SK-N-SH (cell line): ENCODE data around the gene ATXN7L3. TPM values are rescaled to one million over a fixed set of nuclear protein-coding genes. Genes with fewer than 3 reads are reported as not detected.
A peak's percentile ranks its signal among the peaks of the same experiment; 100 is the strongest.

Experiments used
- CTCF ChIA-PET: fragments of 300-600, 350-600 bp; formaldehyde crosslinking; extraction: SDS; loops from one replicate; lab custom pipeline; 2021; lab: Yijun Ruan, JAX
- POLR2A ChIA-PET: fragments of 350-600 bp; sonication (Branson Sonifier 250); formaldehyde crosslinking; extraction: SDS; loops from one replicate; lab custom pipeline; 2020; ENCODE audit warnings: antibody characterized with exemption, inconsistent platforms; lab: Yijun Ruan, JAX
- DNase-seq: peaks from one replicate; pipeline ENCODE4 v3.0.0; 2012
- H2AFZ ChIP-seq: fragments of 200-600 bp; sonication (generic); 2 replicates; pipeline ENCODE4 v1.8.1; 2016; ENCODE audit warnings: antibody characterized with exemption, mild to moderate bottlenecking, low read depth
- H3F3A ChIP-seq: fragments of 200-600 bp; sonication (generic); replicated peaks from 2 replicates; pipeline ENCODE3; 2016; ENCODE audit warnings: antibody characterized with exemption, mild to moderate bottlenecking; ENCODE audit not compliant: insufficient read depth
- H3K27ac ChIP-seq, 2 experiments: fragments of 200-500 bp in 1 of 2; fragments of 200-600 bp in 1 of 2; sonication (Bioruptor generic) in 1 of 2; sonication (generic), shearing (Covaris generic) in 1 of 2; 2 replicates each; pipeline versions ENCODE4 v1.5.1 to v1.6.1; 2014 to 2016; ENCODE audit warnings: low read depth in 2 of 2, inconsistent platforms in 1 of 2, low read length in 1 of 2, mild to moderate bottlenecking in 1 of 2, mixed read lengths in 1 of 2
- H3K27me3 ChIP-seq: fragments of 200-600 bp; sonication (generic), shearing (Covaris generic); 2 replicates; pipeline ENCODE4 v1.6.1; 2016; ENCODE audit warnings: mixed run types; ENCODE audit not compliant: insufficient read depth
- H3K36me3 ChIP-seq, 2 experiments: fragments of 200-500 bp in 1 of 2; fragments of 200-600 bp in 1 of 2; sonication (Bioruptor generic) in 1 of 2; sonication (generic) in 1 of 2; replicated peaks in 1 of 2; 2 replicates each; pipeline versions ENCODE3 to v1.5.1; 2014 to 2016; ENCODE audit warnings: low read length in 1 of 2, mild to moderate bottlenecking in 1 of 2; ENCODE audit not compliant: insufficient read depth in 2 of 2, control insufficient read depth in 1 of 2
- H3K4me1 ChIP-seq, 2 experiments: fragments of 200-500 bp in 1 of 2; fragments of 200-600 bp in 1 of 2; sonication (Bioruptor generic) in 1 of 2; sonication (generic), shearing (Covaris generic) in 1 of 2; 2 replicates each; pipeline versions ENCODE4 v1.5.1 to v1.6.1; 2014 to 2016; ENCODE audit warnings: low read depth in 1 of 2, low read length in 1 of 2, mixed run types in 1 of 2; ENCODE audit not compliant: insufficient read depth in 2 of 2, control insufficient read depth in 1 of 2
- H3K4me2 ChIP-seq: fragments of 200-600 bp; sonication (generic), shearing (Covaris generic); 2 replicates; pipeline ENCODE4 v1.6.1; 2017; ENCODE audit warnings: mixed run types
- H3K4me3 ChIP-seq, 2 experiments: fragments of 200-500 bp in 1 of 2; fragments of 200-600 bp in 1 of 2; sonication (Bioruptor generic) in 1 of 2; sonication (generic), shearing (Covaris generic) in 1 of 2; 2 replicates each; pipeline versions ENCODE4 v1.5.1 to v1.8.1; 2014 to 2016; ENCODE audit warnings: low read depth in 2 of 2, inconsistent platforms in 1 of 2, low read length in 1 of 2, mild to moderate bottlenecking in 1 of 2, mixed read lengths in 1 of 2, moderate library complexity in 1 of 2
- H3K79me2 ChIP-seq: fragments of 200-600 bp; sonication (generic); 2 replicates; pipeline ENCODE4 v1.8.1; 2017; ENCODE audit warnings: mild to moderate bottlenecking; ENCODE audit not compliant: insufficient read depth
- H3K9ac ChIP-seq: fragments of 200-600 bp; sonication (generic); 2 replicates; pipeline ENCODE4 v1.6.1; 2017; ENCODE audit warnings: mixed run types
- H3K9me2 ChIP-seq: fragments of 200-600 bp; sonication (generic); 2 replicates; pipeline ENCODE4 v1.6.1; 2017; ENCODE audit warnings: mixed run types
- H3K9me3 ChIP-seq: fragments of 200-600 bp; sonication (generic); 2 replicates; pipeline ENCODE4 v1.6.1; 2017; ENCODE audit warnings: mixed run types, mild to moderate bottlenecking, moderate library complexity
- H4K20me1 ChIP-seq: fragments of 200-600 bp; sonication (generic); 2 replicates; pipeline ENCODE4 v1.6.1; 2017; ENCODE audit warnings: mild to moderate bottlenecking, mixed run types; ENCODE audit not compliant: insufficient read depth
- CHD2 ChIP-seq: fragments of 150-350 bp; IDR thresholded peaks from 2 replicates; pipeline ENCODE4 v1.6.1; 2018; ENCODE audit warnings: low read length; ENCODE audit not compliant: partially characterized antibody
- CTCF ChIP-seq: fragments of 200-600 bp; sonication (generic); IDR thresholded peaks from 2 replicates; pipeline ENCODE4 v1.6.1; 2017; ENCODE audit warnings: antibody characterized with exemption, mild to moderate bottlenecking, moderate library complexity
- EZH2phosphoT487 ChIP-seq: fragments of 200-600 bp; sonication (generic); IDR thresholded peaks from 2 replicates; pipeline ENCODE4 v1.6.1; 2017; ENCODE audit warnings: low read depth, mixed run types, mild to moderate bottlenecking, antibody characterized with exemption, moderate library complexity, borderline replicate concordance
- GATA2 ChIP-seq: sonication (generic); formaldehyde crosslinking; IDR thresholded peaks from 2 replicates; pipeline ENCODE4 v1.5.0; 2020; ENCODE audit warnings: mild to moderate bottlenecking, missing genetic modification reagents
- JUND ChIP-seq: IDR thresholded peaks from 2 replicates; pipeline ENCODE4 v1.4.0; 2012
- MEF2A ChIP-seq: IDR thresholded peaks from 2 replicates; pipeline ENCODE4 v1.4.0; 2012; ENCODE audit warnings: low read depth, borderline replicate concordance
- POLR2AphosphoS5 ChIP-seq: IDR thresholded peaks from 2 replicates; pipeline ENCODE4 v1.6.1; 2012; ENCODE audit warnings: low read depth, low read length
- REST ChIP-seq: IDR thresholded peaks from 2 replicates; pipeline ENCODE4 v1.6.1; 2012; ENCODE audit warnings: mild to moderate bottlenecking, low read depth, low read length, moderate library complexity
- TCF12 ChIP-seq: IDR thresholded peaks from 2 replicates; pipeline ENCODE4 v1.4.0; 2012
- TEAD4 ChIP-seq: IDR thresholded peaks from 2 replicates; pipeline ENCODE4 v1.4.0; 2012; ENCODE audit warnings: mild to moderate bottlenecking, borderline replicate concordance; ENCODE audit not compliant: insufficient read depth
- USF1 ChIP-seq: IDR thresholded peaks from 2 replicates; pipeline ENCODE4 v1.4.0; 2012; ENCODE audit warnings: low read depth, borderline replicate concordance
- ZBTB33 ChIP-seq: IDR thresholded peaks from 2 replicates; pipeline ENCODE4 v1.4.0; 2012; ENCODE audit warnings: low read depth, borderline replicate concordance
- WGBS: methylation state at CpG from one replicate; pipeline ENCODE4 v1.1.6; 2017; ENCODE audit warnings: low lambda C conversion rate; 5-methylcytosine and 5-hydroxymethylcytosine counted together
- polyA plus RNA-seq, 3 experiments: library from polyadenylated mRNA; depleted of rRNA; stranded (reverse); fragments of >200 nt; gene quantifications; 2 replicates each; pipeline ENCODE4 v1.2.3, GENCODE V29; 2012

ATXN7L3 gene
- polyA plus RNA-seq, 1 of the 3 experiments (the other 2 are of a cell fraction), result 47.7 TPM

GRCh38 chr17:44207319-44207718, 7.6 kb upstream of the ATXN7L3 start:
- Histone ChIP-seq H3F3A (peaks cover 42% of the 10 kb centered on the region), H3K9ac (no peak overlapping the region), H3K79me2 (no peaks in the 10 kb centered on the region), H3K9me3 (no peaks in the 10 kb centered on the region), H4K20me1 (no peaks in the 10 kb centered on the region; the same call in 1 of the 2 replicates), H3K27me3 (no peaks in the 10 kb centered on the region)
- 91% methylated on average over 17 of the region's 17 CpGs for WGBS
- ChIA-PET CTCF (interaction anchor here (1.0 to 6.7 kb wide), 6 partner anchors 10 to 168 kb away, joined by 3 to 57 read pairs (median 5); no protein-coding TSS in a partner anchor), POLR2A (no interaction called here)
- TF ChIP-seq REST (no peak), TCF12 (no peak), POLR2AphosphoS5 (no peak), ZBTB33 (no peak), TEAD4 (no peak), GATA2 (CRISPR knock-in tag) (no peak), USF1 (no peak), JUND (no peak), EZH2phosphoT487 (no peak)
- TF ChIP-seq, all 33 proteins: peak for 0
- no peak for DNase-seq
- H3K4me2 ChIP-seq, result no peak overlapping the region
- H3K4me1 ChIP-seq, result peaks cover 7 to 12% of the 10 kb centered on the region in 2 experiments; a peak in 3 of 4 replicates
- H2AFZ ChIP-seq, result no peak overlapping the region
- H3K9me2 ChIP-seq, result no peaks in the 10 kb centered on the region
- H3K4me3 ChIP-seq, result no peak overlapping the region
- H3K36me3 ChIP-seq, result peaks cover 29 to 48% of the 10 kb centered on the region in 2 experiments
- H3K27ac ChIP-seq, result no peak overlapping the region

- H3K9ac ChIP-seq, result no peak overlapping the region
- H3K79me2 ChIP-seq, result no peaks in the 10 kb centered on the region
- H3K27me3 ChIP-seq, result no peaks in the 10 kb centered on the region
- no peaks in the 10 kb centered on the region for H3K9me2 ChIP-seq
- no peaks in the 10 kb centered on the region; the same call in 1 of the 2 replicates for H4K20me1 ChIP-seq
- H3F3A ChIP-seq, result peaks cover 42% of the 10 kb centered on the region
- peaks cover 29 to 47% of the 10 kb centered on the region in 2 experiments for H3K36me3 ChIP-seq
- H3K27ac ChIP-seq, result no peak overlapping the region
- CTCF ChIA-PET, result interaction anchor here (1.0 to 2.1 kb wide), 6 partner anchors 10 to 168 kb away, joined by 3 to 10 read pairs (median 5); no protein-coding TSS in a partner anchor
- 83% methylated on average over 6 of the region's 6 CpGs for WGBS
- H3K4me3 ChIP-seq, result no peak overlapping the region
- H2AFZ ChIP-seq, result no peak overlapping the region
- POLR2A ChIA-PET, result no interaction called here
- no peak overlapping the region for H3K4me2 ChIP-seq
- DNase-seq, result no peak
- peaks cover 7 to 12% of the 10 kb centered on the region in 2 experiments; a peak in 3 of 4 replicates for H3K4me1 ChIP-seq
- no peak for TF ChIP-seq MEF2A
- TF ChIP-seq CHD2, result no peak
- TF ChIP-seq ZBTB33, result no peak
- TF ChIP-seq CTCF, result peak; percentile 2; the same call in 1 of the 2 replicates
- TF ChIP-seq, all 33 proteins: peak for 1
- H3K9me3 ChIP-seq, result no peaks in the 10 kb centered on the region
These were observed 7.1 kb upstream of the ATXN7L3 start for GRCh38 chr17:44206825-44207155.
